ENCODE results near the gene IGSF9.
A peak's percentile ranks its signal among the peaks of the same experiment; 100 is the strongest.

IGSF9 gene

DNA sequence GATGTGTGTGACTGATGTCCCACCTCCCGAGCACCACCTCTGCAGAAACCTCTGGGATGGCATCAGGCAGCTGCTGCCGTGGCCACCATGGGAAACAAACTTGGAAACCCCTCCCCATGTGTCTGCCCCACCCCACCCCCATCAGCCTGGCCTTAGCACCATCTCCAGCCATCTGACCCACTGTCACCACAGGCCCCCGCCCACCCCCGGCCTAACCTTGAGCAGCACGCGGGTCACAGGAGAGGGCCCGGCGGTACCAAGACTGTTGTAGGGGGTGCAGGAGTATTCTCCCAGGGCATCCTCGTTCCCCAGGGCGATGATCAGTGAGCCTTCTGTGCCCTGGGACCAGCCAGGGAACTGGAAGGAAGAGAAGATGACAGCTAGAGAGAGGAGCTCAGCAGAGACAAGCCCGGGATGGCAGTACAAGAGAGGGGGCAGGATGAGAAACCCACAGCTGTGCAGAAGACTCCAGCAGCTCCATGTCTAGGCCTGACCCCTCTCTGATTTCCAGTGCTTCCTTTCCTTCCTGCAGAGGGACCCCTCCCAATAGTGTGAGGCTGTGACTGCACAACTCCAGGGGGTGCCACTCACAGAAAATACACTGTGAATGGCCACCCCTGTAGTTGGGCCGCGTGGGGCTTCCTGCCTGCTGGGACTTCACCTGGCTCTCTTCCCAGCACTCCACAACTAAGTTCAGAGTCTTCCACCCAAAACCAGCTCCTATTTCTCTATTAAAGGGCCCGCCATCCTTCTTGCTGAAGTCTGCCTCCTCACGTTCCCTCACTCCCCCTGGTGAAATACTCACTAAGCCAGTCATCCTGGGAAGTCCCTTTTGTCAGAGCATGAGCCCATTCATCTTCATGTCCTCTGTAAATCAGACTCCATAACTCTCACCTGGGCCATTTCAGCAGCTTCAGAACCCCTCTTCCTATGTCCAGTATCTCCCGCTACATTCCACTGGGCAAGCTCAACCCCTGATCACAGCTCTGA is 12.8 kb downstream of the IGSF9 start:
- peak; percentile 38 for DNase-seq (ENCODE audit: low read depth, low spot score)

- DNase-seq (ENCODE audit: low read depth, low spot score): no peak
Measured at GRCh38 chr1:159931795-159932173, 13.6 kb downstream of the IGSF9 start.

GRCh38 chr1:159931101-159931794 is 14.2 kb downstream of the IGSF9 start:
- DNase-seq (ENCODE audit: low read depth, low spot score): no peak

DNA sequence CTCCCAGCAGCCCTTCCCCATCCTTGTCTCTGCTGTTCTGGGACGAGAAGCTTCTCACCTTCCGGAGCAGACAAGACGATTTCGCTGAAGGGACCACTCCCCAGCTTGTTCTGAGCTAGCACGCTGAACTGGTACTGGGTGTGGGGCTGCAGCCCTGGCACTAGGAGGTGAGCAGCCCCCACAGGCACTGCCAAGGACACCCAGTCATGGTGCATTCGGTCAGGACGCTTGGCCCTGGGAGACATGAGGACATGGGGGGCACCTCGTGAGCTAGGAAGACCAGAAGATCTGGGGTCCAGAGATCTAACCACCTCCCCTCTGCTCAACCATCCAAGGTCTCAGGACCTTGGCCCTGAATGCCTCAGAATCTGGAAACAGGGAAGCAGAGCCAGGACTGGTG is 14.8 kb downstream of the IGSF9 start:
- DNase-seq (ENCODE audit: low read depth, low spot score): no peak

DNA sequence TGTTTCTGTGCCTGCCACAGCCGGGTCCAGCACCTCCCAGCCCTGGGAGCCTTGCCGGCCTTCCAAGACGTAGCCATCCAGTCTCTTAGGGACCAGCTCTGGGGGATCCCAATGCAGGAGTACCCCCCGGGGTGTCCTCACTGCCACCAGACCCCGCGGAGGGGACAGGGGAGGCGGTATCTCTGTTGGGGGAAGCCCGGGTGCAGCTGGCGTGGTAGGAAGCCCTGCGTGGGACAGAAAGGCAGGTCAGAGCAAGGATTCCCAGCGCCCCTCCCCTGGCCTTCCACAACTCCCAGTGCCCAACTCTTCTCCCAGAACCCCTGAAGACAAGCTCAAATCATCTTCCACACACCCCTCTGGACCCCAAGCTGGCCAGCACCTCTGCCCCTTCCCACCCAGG is 15.2 kb downstream of the IGSF9 start:
- DNase-seq (ENCODE audit: low read depth, low spot score): no peak

- DNase-seq (ENCODE audit: low read depth, low spot score): no peak
Measured at GRCh38 chr1:159929155-159930051, 16.0 kb downstream of the IGSF9 start.

- DNase-seq (ENCODE audit: low read depth, low spot score): no peak
Measured at GRCh38 chr1:159928491-159929050, 16.8 kb downstream of the IGSF9 start.

DNA sequence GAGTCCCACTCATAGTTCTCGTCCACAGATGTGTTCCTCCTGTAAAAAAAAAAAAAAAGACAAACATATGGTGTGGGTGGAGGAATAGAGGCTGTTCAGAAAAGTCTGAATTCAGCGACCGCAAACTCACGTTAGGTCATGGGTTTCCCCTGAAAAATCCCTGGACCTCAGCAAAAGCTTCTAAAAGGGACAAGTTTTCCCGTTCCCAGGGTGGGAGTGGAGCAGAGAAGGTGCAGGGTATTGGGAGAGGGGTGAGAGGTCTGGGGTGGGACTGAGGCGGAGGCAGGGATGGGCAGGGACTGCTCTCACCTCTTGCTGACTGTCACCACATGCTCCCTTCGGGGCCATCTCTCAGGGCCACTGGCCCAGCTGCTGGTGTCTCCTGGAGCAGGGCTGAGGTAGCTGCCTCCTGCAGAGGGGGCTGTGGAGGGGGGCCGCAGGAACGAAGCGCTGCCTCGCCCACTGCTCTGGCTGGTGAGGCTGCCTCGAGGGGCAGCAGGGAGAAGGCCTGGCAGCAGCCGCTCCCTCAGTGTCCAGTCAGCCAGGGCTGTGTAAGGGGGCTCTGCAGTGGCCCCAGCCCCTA is 17.5 kb downstream of the IGSF9 start:
- DNase-seq (ENCODE audit: low read depth, low spot score): no peak

- DNase-seq (ENCODE audit: low read depth, low spot score): no peak
Measured at GRCh38 chr1:159927211-159927848, 18.1 kb downstream of the IGSF9 start.

GRCh38 chr1:159925719-159926078 is 19.7 kb downstream of the IGSF9 start:
- no peak for DNase-seq (ENCODE audit: low read depth, low spot score)

DNA sequence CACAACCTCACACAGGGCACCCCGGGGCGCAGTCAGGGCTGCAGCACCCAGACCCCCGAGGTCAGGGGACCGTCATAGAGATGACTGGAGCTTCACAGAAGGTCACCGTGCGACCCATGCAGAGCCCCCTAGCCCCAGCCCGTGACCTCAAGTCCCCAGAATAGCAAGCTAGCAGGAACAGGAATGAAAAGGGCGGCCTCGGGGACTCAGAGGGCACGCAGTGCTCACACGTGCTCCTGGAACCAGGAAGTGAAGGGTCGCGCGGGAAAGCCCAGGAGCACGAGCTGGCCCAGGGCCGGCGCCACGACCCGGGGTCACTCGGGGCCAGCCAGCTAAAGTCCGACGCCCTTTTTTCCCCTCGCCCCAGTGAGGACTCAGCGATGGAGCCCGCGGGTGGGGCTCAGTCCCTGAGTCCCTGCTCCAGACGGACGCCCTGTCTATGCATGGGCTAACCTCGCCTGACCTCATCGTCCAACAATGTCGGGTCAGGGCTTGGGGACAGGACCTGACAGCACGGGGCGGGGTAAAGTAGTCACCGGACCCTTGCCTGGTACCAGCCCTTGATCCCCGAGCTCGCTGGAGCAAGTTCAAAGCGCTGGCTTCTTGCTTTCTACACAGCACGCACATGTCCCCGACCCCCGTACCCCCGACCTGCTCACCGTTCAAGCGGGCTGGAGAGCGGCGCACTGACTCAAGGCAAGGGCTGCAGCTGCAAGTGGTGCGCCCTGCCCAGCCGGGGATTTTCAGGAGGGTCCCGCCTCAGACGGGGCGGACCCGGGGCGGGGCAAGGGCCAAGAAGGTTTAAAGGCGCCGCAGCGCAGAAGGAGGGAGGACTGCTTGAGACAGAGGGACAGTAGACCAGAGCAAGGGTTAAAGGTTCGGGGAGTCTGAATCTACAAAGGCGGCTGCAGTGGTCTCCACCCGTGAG is 20.4 kb downstream of the IGSF9 start, which contains the start of gene TAGLN2:
Gene TAGLN2 (minus strand): TSS at position 717 of the 928 bp plus-strand sequence. CDS start 4,998 bp downstream, outside the sequence.
- DNase-seq (ENCODE audit: low read depth, low spot score): peak; percentile 97

DNA sequence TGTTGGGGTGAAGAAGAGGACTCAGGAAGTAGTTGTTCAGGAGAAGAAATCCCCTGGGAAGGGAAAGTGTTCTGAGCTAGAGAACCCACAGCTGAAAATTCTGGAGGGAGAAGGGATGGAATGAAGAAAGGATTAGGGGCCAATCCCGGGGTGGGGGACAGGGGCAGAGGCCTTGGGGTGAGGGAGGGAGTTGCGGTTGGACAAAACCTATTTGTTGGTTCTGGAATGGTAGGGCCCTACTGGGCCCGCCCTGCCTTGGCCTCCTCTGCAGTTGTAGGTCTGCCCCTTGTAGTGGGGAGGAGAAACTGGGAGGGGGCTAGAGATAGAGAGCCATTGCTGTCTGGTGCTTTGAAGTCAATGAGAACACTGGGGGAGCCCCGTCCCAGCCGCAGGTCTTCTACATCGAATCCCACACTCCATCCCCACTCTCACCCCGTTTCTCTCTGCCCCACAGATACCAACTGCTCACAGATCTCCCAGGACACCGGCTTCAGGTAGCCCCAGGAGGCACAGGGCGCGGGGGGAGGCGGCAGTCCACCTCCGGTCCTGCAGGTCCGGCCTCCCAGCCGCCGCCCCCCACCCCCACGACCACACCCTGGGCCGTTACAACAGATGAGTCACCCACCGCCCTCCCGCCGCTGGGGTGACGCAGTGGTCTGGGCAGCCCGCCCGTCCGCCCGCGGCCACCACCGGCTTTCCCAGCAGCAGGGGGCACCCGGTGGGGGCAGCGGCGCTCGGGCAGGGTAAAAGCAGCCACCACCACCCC is 21.2 kb downstream of the IGSF9 start:
- DNase-seq (ENCODE audit: low read depth, low spot score): peak; percentile 98

DNA sequence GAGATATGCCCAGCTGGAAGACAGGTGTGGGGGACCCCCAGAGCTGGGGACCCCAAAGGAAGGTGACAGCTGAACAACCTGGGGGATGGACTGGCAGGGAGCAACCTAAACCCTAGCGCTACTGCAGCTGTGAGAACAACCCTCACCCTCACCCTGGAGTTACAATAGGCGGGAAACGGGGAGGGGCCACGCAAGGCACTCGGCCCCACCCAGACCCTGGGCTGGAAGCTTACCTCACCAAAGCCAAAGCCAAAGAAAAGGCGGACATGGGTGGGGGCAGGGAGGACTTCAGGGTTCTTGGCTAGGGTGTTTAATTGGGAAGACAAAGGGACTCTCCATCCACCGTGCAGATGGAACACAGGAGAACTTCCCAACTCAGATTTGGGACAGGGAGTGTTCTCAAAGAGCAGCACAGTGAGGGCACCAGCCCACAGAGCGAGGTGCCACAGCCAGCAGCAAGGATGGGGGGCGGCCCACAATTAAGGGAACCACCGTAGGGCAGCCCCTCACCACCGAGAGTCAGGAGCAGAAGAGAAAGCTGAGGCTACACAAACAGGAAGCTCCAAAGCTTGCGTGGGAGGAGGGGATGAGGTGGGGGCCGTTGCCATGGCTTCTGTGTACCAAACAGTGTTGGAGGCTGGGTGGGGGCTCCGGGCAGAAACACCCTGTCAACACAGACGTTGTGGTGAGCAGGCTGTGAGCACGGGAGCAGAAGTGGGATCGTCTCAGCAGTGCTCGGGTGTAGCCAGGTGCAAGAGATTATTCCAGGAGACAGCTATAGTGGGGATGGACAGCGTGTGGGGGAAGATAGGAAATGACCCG is 22.0 kb downstream of the IGSF9 start:
- peak; percentile 95 for DNase-seq (ENCODE audit: low read depth, low spot score)

GRCh38 chr1:159922511-159923202 is 22.8 kb downstream of the IGSF9 start:
- peak; percentile 44 for DNase-seq (ENCODE audit: low read depth, low spot score)

DNA sequence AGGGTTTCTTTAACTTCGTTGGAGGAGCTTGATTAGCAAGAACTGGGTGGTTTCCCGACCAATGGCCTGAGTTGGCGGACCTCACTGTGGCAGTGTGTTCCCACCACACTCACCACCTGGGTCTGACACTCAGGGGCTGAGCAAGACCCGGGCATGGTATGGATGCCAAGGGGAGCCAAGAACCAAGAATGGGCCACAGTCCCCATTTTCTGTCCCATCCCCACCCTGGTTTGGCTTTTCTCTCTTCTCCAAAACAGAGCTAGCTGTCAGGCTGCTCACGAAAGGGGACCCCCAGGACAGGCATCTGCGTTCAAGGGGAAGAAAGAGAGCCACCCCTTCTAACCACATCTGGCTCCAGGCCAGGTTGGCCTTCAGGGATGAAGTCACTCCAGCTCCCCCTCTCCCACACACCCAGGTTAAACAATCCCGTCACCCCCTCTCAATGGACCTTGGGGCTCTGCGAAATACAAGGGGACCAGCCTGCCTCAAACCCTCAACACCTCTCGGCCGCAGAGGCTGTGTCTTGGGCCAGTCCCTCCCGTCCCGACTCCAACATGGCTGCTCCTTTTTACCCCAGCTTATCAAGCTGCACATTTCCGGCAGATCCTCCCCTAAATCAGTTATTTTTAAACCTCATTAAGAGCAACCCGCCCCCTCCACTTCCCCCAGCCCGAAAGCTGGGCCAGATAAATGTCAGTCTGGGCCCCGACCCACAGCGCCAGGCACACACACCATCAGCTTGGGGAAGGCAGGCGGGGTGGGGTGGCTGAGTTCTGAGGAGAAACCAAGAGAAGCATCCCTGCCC is 23.5 kb downstream of the IGSF9 start:
- peak; percentile 79 for DNase-seq (ENCODE audit: low read depth, low spot score)

GRCh38 chr1:159921251-159921650 is 24.2 kb downstream of the IGSF9 start:
- no peak for DNase-seq (ENCODE audit: low read depth, low spot score)

Data from astrocyte of the hippocampus (primary cell).